Activated CD4-positive, alpha-beta T cell treated with anti-CD3 and anti-CD28 coated beads, Interleukin-2, Interleukin-4, amounts not matched to agents 100 ng/mL and 50 ng/mL, durations not matched to agents 16 hours and 8 hours (primary cell): Measurements from ENCODE around the gene ABCF3.
A peak's percentile ranks its signal among the peaks of the same experiment; 100 is the strongest.
"Not testable (repeated sequence)": the region's sequence is repeated elsewhere in the genome, so short reads cannot be mapped to it uniquely, and the experiment has no call there.

ENCODE experiments used
- DNase-seq: peaks from one replicate; pipeline ENCODE4 v3.0.0-alpha.2; 2020; ENCODE audit warnings: low spot score

ABCF3 gene, protein sequence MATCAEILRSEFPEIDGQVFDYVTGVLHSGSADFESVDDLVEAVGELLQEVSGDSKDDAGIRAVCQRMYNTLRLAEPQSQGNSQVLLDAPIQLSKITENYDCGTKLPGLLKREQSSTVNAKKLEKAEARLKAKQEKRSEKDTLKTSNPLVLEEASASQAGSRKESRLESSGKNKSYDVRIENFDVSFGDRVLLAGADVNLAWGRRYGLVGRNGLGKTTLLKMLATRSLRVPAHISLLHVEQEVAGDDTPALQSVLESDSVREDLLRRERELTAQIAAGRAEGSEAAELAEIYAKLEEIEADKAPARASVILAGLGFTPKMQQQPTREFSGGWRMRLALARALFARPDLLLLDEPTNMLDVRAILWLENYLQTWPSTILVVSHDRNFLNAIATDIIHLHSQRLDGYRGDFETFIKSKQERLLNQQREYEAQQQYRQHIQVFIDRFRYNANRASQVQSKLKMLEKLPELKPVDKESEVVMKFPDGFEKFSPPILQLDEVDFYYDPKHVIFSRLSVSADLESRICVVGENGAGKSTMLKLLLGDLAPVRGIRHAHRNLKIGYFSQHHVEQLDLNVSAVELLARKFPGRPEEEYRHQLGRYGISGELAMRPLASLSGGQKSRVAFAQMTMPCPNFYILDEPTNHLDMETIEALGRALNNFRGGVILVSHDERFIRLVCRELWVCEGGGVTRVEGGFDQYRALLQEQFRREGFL

DNA sequence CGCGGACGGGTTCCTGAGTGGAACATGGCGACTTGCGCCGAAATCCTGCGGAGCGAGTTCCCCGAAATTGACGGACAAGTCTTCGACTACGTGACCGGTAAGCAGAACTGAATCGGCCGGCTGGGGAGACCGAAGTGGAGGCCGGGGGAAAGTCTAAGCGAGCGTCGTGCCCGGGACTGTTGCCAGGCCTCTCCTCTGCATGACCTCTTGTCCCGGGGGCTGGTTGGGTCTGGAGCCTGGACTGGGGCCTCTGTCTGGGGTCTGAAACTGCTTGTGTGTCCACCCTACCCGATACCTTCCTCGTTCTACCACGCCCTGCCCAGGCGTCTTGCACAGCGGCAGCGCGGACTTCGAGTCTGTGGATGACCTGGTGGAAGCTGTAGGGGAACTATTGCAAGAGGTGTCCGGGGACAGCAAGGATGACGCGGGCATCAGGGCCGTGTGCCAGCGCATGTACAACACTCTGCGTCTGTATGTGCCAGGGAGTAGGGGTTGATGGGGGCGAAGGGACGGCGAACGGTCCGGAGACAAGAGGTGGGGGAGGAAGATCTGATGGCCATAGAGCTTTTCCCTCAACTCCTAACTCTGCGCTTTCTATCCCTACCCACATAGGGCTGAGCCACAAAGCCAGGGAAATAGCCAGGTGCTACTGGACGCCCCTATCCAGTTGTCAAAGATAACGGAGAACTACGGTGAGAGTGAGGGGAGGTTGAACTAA is at the start of gene ABCF3:
Gene ABCF3, plus strand, starts transcription at position 16 of the 718 bp plus-strand sequence. Its CDS starts 9 bp downstream, at position 25.
- DNase-seq: peak; percentile 6

DNA sequence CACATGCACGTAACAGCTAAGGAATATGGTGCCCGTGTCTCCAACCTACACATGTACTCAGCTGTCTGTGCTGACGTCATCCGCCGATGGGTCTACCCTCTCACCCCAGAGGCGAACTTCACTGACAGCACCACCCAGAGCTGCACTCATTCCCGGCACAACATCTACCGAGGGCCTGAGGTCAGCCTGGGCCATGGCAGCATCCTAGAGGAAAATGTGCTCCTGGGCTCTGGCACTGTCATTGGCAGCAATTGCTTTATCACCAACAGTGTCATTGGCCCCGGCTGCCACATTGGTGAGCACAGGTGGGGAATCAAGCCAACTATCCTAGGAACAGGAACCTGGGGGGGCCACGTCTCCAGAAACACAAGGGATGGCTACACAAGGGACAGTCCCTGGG is 45.6 kb upstream of the ABCF3 start:
- DNase-seq: no peak

DNA sequence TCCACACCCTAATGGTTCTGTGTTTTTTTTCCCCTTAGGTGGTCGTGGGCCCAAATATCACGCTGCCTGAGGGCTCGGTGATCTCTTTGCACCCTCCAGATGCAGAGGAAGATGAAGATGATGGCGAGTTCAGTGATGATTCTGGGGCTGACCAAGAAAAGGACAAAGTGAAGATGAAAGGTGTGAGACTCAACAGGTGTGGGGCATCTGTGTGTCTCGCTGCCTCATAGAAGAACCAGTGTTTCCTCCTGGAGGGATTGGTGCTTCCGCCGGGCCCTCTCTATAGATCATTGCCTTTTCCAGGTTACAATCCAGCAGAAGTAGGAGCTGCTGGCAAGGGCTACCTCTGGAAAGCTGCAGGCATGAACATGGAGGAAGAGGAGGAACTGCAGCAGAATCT is 43.8 kb upstream of the ABCF3 start:
- no peak for DNase-seq

DNA sequence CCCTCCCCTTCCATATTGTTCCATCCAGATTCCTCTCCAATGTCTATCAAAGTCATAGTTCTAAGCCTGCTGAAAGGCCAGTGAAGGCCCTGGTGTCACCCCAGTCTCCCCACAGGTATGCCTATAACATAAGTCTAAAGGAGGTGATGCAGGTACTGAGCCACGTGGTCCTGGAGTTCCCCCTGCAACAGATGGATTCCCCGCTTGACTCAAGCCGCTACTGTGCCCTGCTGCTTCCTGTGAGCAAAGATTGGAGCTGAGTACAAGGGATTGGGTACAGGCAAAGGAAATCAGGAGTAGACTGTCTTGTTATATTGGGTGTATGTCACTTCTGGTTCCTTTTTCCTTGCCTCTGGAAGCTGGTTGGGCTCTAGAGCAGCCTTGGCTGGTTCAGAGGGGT is 42.7 kb upstream of the ABCF3 start:
- no peak for DNase-seq

DNA sequence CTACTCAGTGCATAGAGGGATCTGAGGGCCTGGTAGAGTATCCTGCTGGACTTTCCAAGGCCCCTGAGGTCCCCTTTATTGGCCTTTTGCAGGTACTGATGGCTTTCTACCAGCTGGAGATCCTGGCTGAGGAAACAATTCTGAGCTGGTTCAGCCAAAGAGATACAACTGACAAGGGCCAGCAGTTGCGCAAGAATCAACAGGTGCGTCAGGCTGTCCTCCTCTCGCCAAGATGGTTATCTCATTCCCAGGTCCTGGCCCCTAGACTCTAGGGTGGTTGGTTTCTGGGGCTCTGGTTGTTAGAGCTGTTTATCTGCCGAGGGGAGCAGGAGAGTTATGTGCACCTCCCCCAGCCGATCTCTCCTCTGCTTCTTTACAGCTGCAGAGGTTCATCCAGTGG is 41.5 kb upstream of the ABCF3 start:
- DNase-seq: no peak

DNA sequence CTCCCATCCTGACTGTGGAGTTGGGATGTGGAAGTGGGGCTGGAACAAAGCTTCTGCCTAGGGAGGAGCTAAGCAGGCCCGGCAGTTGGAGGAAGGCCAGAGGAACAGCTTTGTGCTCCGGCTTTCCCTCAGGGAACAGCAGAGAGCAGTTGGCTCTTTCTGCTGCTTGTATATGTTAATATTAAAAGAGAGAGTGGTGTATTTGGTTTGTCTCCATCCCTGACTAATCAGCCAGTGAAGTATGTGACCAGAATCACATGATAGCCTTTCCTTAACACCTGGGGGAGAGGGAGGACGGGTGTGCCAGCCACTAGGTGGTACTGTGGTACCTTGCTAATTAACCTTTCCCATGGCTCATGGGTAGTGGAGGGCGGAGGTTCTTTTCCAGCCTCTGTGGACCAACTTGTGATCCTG is 40.9 kb upstream of the ABCF3 start:
- peak; percentile 24 for DNase-seq

DNA sequence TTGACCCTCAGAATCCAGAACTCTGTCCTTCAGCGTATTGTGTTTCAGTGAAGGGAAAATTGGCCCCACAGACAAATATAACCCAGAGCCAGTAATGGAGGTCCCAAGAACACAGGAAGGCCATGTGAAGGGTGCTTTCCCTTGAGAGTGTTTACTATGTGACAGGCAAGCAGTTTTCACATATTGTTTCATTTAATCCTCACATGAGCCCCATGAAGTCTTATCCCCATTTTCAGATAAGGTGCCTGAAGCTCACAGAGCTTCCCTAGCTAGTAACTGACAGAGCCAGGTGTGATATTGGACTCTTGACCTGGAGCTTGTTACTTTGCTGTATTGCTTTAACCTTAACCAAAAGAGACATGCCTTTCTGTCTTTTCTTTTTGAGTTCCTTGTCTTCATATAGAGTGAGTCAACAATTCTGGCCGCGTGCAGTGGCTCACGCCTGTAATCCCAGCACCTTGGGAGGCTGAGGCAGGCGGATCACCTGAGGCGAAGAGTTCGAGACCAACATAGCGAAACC is 40.2 kb upstream of the ABCF3 start:
- DNase-seq: no peak

DNA sequence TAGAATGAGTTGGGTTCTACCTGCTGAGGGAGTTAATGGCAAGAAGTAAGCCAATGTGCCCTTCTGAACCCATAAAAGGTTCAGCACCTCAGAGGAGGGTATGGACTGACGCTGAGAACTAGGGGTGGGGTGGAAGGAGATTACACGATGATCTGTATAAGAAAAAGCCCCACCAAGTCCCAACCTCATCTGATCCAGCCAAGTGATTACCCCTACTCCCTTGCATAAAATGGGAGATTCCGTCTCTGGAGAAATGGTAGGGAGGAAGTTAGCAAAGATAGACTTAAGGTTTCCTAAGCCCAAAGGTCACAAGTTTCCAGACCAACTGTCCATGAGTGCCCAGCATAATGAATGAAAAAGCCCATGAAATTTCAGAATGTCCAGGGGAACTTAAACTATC is 37.9 kb upstream of the ABCF3 start:
- DNase-seq: no peak

DNA sequence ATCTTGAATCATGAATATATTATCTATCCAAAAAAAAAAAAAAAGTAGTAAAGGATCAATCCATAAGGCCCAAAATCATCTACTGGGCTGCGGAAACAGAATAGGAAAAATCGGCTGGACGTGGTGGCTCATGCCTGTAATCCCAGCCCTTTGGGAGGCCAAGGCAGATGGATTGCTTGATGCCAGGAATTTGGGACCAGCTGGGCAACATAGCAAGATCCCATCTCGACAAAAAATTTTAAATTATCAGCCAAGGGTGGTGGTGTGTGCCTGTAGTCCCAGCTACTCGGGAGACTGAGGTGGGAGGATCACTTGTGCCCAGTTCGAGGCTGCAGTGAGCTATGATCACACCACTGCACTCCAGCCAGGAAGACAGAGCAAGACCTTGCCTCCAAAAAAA is 36.9 kb upstream of the ABCF3 start:
- no peak for DNase-seq

DNA sequence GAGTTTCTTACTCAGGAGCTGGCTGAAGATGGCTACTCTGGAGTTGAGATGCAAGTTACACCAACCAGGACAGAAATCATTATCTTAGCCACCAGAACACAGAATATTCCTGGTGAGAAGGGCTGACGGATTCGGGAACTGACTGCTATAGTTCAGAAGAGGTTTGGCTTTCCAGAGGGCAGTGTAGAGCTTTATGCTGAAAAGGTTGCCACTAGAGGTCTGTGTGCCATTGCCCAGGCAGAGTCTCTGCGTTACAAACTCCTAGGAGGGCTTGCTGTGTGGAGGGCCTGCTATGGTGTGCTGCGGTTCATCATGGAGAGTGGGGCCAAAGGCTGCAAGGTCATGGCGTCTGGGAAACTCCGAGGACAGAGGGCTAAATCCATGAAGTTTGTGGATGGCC is 36.2 kb upstream of the ABCF3 start:
- DNase-seq: not testable (repeated sequence)

DNA sequence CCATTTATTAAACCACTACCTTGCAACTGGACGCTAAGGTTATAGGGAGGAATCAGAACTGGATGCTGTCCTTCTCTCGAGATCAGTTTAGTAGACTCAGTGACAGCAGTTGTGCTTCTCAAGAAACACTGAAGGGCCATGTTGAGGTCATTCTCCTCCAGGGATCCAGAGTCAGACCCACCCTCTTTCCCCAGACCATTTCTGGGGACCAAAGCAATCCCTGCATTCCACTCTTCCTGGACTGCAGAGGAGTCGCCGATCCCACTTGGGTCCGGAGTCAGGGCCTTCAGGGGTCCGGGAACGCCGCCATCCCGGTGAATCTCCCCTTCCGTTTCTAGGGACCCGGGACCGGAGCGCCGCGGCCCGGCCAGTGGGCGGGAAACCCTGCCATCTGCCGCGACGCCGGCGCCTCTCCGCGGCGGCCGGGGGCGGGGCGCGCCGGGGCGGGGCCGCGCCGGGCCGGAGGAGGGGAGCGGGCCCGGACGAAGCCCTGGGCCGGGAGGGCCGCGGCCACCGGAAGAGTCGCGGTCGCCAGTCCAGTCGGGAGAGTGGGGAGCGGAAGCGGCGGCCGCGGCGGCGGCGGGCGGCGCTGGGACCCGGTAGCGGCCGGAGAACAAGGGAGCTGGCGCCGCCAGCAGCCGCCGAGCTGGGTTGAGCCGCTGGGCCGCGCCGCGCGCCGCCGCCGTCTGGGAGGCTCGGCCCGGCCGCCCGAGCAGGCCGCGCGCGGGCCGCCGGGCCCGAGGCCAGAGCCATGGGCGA is 30.9 kb upstream of the ABCF3 start, which contains the start of gene DVL3:
Gene DVL3, plus strand, starts transcription at position 493 of the 759 bp plus-strand sequence. Its CDS starts 259 bp downstream, at position 752.
- peak; percentile 41 for DNase-seq

DNA sequence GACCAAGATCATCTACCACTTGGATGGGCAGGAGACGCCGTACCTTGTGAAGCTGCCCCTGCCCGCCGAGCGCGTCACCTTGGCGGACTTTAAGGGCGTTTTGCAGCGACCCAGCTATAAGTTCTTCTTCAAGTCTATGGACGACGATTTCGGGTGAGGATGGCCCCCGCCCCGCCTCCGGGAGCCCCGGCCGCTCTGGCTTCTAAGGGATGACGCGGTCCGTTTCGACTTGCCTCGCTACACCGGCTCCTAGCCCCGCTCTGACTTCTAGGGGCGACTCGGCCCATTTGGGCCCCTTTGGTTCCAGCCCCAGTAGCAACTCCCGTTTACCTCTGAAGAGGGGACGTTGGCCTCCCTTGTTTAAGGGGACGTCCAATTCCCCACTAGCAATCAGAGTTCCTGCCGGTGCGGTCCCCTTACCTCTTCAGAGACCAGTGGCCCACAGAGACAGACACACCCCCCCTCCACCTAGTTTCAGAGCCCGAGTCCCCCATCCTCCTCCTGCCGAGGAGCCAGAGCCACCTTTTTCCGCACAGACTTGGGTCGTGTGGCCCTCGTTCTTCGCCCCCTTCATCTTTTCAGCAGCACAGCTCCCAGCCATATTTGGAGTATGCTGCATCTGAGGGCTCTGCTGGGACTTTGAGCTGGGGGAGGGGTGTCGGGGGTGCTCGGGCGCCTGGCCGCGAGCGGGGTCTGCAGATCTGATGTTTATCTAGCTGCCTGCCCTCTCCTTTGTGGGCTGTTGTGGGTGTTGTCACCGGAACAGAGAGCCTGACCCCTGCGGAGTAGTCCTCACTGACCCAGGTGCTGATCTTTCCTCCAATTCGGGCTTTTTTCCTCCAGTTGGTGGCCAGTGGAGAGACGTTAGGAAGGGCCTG is 30.1 kb upstream of the ABCF3 start:
- DNase-seq: peak; percentile 20

DNA sequence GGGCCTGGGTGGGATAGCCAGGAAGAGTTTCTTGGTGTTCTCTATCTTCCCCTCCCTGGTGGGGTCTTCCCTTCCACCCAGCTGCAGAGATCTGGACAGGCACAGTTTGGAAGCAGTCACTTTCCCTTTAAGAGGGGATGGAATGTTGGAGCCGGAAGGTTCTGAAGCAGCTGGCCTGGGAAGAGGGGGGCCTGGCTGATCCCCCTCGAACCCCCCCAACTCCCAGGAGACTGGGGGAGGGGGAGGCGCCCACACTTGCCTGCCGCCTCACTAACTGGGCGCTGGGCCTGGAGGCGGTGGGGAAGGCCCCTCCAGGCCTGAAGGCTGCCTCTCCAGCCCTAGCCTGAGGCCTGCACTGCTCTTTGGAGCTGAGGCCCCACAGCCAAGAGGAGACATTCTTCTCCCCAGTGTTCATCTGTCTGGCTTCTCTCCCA is 29.5 kb upstream of the ABCF3 start:
- DNase-seq: no peak

DNA sequence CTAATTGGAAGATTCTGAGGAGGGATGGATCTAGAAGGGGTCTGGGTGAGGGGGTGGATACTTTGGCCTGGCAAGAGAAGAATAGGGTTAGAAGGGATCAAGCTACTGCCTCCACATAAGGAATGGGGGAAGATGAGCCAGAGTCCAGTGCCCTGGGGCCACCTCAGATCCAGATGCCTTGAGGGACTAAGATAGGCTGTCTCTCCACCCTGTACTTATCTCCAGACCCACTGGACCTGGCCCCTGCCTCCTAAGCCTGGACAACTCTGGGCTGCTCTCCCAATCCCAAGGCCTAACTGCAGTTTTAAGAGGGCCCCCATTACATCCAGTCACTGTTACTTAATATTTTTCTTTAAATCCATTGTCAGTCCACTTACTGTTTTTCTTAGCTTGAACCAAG is 28.8 kb upstream of the ABCF3 start:
- DNase-seq: no peak

DNA sequence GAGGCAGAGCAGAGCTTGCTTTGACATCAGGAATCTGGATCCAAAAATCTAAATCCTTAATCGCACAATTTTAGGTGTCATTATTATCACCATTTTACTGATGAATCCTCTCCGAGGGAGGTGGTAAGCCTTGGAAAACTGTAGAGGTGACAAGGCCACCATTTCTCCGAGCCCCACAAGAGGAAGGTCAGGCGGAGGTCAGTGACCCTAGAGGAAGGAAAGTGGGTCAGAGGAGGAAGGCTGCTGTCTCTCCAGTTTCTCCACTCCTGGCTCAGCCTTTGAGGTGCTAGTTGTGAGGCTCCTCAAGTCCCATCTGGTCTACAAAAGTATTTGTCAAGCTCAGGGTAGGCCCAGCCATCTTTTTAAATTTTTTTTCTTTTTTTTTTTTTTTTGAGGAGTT is 27.6 kb upstream of the ABCF3 start:
- DNase-seq: no peak

DNA sequence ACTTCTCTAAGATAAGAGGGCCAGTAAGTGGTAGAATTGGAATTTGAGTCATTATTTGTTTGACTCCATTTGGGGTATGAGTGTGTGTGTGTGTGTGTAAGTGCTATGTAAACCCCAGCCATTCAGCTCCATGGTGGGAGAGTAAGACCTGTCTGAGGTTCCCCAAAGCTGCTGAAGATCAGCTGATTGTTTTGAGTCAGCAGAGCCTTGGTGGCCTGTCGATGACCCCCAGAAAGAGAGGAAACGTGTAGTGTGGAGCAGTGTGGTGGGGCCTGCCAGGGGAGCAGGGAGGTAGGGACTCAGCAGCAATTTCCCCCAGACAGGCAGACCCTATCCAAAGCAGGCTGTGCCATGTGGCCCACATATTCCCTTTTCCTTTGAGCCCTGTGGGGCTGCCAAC is 25.5 kb upstream of the ABCF3 start:
- DNase-seq: no peak

DNA sequence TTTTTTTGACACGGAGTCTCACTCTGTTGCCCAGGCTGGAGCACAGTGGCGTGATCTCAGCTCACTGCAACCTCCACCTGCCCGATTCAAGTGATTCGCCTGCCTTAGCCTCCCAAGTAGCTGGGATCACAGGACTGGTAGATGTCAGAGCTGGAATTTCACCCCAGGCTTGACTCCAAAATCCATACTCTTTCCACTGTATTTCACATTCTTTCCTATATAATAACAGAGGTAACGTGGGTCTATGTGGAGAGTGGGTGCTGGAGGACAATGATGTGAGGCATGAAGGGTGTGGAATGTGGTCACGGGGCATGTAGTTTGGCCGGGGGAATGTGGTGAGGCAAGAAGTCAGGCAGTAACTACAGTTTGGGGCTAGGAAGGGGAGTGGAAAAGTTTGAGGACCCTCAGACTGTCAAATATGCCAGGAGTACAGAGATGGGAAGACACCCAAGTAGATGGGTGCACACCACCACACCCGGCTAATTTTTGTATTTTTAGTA is 23.4 kb upstream of the ABCF3 start:
- not testable (repeated sequence) for DNase-seq

DNA sequence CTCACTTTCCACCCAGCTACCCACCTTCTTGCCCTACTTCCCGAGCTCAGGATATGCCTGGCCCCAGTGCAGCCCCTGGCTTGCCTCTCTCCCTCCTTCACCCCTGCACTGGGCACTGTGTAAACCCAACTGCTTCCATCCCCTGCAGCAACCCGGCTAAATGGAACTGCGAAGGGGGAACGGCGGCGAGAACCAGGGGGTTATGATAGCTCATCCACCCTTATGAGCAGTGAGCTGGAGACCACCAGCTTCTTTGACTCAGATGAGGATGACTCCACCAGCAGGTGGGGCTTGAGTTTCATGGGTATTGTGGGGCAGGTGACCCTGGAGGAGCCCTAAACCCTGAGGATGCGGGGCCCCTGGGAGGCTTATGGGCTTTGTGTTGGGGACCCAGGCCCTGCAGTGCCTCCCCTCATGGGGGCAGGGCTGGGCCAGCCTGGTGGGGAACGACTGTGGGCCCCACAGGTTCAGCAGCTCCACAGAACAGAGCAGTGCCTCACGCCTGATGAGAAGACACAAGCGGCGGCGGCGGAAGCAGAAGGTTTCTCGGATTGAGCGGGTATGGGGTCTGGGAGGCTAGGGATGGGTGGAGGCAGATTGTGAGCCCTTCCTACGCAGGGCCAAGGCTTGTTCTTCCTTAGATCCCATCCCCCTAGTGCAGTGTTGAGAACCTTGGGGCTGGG is 21.2 kb upstream of the ABCF3 start:
- DNase-seq: no peak

DNA sequence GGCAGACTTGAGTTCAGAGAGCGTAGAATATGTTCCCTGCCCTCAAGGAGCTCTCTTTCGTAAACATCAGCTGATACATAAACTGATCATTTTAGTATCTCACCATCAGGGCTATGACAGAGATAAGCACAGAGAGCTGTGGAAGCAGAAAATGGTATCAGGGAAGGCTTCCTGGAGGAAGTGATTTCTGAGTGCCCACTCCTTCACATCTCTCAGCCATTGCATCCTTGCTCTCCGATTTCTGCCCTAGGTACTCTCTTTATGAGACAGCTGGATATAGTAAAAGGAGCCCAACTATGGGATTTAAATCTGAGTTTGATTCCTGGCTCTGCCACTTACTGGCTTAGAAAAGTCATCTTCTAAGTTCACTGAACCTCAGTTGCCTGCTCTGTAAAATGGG is 20.5 kb upstream of the ABCF3 start:
- no peak for DNase-seq

DNA sequence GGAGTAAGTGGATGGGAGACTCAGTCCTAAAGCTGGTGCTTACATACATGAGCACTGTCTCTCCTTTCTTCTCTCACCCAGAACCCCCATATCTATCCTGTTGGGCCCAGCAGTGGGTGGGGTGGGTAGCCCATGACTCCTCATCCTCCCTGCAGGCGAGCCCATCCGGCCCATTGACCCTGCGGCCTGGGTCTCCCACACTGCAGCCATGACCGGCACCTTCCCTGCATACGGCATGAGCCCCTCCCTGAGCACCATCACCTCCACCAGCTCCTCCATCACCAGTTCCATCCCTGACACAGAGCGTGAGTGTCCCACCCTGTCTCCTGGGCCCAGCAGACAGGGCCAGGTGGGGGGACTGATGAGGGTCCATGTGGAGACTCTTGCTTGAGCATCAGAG is 19.3 kb upstream of the ABCF3 start:
- no peak for DNase-seq
